Mucosa of descending colon (tissue), 3 donors: ENCODE data around the gene C1orf174. TPM values are rescaled to one million over a fixed set of nuclear protein-coding genes. Genes with fewer than 3 reads are reported as not detected.

ENCODE experiments used
- ATAC-seq: fragments of 200-7000 bp; cut with Tn5 transposase; one replicate; pipeline ENCODE4 v1.9.1; 2020; ENCODE audit warnings: mild to moderate bottlenecking, moderate library complexity
- DNase-seq, 3 donors: peaks; one replicate each; pipeline ENCODE4 v3.0.0-alpha.2; 2020
- H3K36me3 ChIP-seq: fragments of 200-600 bp; one replicate; pipeline ENCODE4 v1.8.0; 2021; ENCODE audit warnings: low read depth, mild to moderate bottlenecking
- H3K4me1 ChIP-seq: fragments of 200-600 bp; one replicate; pipeline ENCODE4 v1.8.0; 2021; ENCODE audit warnings: low read depth, mild to moderate bottlenecking
- H3K4me3 ChIP-seq: fragments of 200-600 bp; one replicate; pipeline ENCODE4 v1.8.0; 2021; ENCODE audit warnings: mild to moderate bottlenecking
- H3K9me3 ChIP-seq: fragments of 200-600 bp; one replicate; pipeline ENCODE4 v1.8.0; 2021; ENCODE audit warnings: mild to moderate bottlenecking
- CTCF ChIP-seq: fragments of 200-600 bp; IDR thresholded peaks from one replicate; pipeline ENCODE4 v1.8.0; 2022; ENCODE audit warnings: antibody characterized with exemption, mild to moderate bottlenecking
- intact Hi-C, 2 donors: fragments of 100-400 bp; cut with DNase I in 1 of 2; cut with micrococcal nuclease in 1 of 2; formaldehyde crosslinking; loops; one replicate each; pipeline versions ENCODE4 v1.11.0 to v1.11.1; 2022; cut with DNase I, micrococcal nuclease
- total RNA-seq, 3 donors: library from RNA; stranded (reverse); fragmentation: NEBNext Ultra II Directional in 2 of 3; extraction: Animal tissue kit (Norgen Biotek cat#: 25700) in 2 of 3; gene quantifications; one replicate each; pipeline versions ENCODE4 v1.2.1 to v1.2.4, GENCODE V29; 2021 to 2023
- donor health status: DM: no; HTN: no; CAD: no; lungs with moderate emphysema.
- donor health status: DM: no; HTN: no; CAD: no.
- donor health status: DM: no; HTN: yes; CAD: no.

Gene C1orf174
- total RNA-seq, 3 donors from 2014 or later, result 19.3 to 23.7 (median 21.8) TPM

DNA sequence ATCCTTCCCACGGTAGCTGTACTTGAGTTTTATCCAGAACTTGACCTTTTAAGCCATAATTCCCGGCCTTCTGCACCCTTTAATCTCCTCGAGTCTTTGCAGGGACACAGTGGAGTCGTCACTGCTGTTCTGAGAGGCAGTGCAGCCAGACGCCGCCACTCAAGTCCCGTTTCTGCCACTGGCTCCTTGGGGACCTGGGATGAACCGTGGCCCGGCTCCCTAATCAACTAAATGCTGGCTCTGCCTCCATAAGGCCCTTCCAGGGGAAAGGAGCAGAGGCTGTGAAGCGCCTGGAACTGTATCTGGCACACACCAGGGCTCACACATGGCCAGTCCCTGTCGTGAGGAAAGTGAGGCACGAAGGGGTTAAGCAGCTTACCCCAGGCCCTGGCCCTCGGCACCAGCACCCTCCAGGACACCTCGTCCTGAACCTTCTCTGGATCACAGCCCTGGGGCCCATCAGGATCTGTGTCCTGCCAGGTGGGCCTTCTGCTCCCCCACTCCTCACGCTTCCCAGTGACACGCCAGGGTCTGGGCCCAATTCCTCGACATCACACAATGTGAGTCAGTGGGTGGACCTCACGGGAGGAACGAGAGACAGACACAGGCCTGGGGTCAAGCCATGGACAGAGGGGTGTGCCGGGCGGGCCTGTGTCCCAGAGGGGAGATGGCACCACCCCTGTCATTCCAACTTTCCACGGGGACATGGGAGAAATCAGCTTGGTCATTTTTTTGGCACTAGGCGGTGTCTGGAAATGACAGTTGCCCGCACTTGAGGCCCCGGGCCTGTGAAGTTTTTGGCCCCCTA lies 23.5 kb upstream of the C1orf174 start:
- H3K4me1 ChIP-seq, result no peaks in the 10 kb centered on the region
- intact Hi-C loops, result no loop called here
- no peaks in the 10 kb centered on the region for H3K9me3 ChIP-seq
- no peaks in the 10 kb centered on the region for H3K36me3 ChIP-seq
- H3K4me3 ChIP-seq, result no peak overlapping the region
- DNase-seq (no peak), ATAC-seq (no peak)
- no peak for TF ChIP-seq CTCF

GRCh38 chr1:3922851-3923250 lies 22.8 kb upstream of the C1orf174 start:
- TF ChIP-seq CTCF, result no peak
- intact Hi-C loops, result no loop called here
- Histone ChIP-seq H3K4me3 (no peak overlapping the region), H3K4me1 (no peaks in the 10 kb centered on the region), H3K36me3 (no peaks in the 10 kb centered on the region), H3K9me3 (no peaks in the 10 kb centered on the region)
- DNase-seq (no peak), ATAC-seq (no peak)

GRCh38 chr1:3922201-3922725 lies 22.2 kb upstream of the C1orf174 start:
- H3K4me3 ChIP-seq, result no peak overlapping the region
- no peak for DNase-seq
- H3K36me3 ChIP-seq, result no peaks in the 10 kb centered on the region
- no peaks in the 10 kb centered on the region for H3K9me3 ChIP-seq
- no peak for TF ChIP-seq CTCF
- ATAC-seq, result peak; percentile 48
- intact Hi-C loops, result no loop called here
- no peaks in the 10 kb centered on the region for H3K4me1 ChIP-seq

DNA sequence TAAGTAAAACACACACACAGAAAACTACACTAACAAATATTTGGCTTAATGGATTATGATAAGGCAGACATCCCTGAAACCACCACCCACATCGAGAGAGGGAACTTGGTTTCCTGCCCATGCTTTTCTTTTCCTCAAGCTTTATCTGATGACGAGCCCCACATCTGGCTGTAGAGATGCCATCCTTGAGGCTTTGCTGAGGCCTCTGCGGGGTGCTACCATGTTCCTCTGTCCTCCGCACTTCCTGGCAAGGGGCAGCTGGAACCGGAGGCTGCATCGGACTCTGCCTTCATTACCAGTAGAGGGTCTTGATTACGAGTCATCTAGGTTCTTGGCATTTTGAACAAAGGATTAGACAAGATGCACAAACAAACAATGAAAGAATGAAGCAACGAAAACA lies 21.7 kb upstream of the C1orf174 start:
- H3K4me1 ChIP-seq, result no peaks in the 10 kb centered on the region
- H3K36me3 ChIP-seq, result no peaks in the 10 kb centered on the region
- no peak overlapping the region for H3K4me3 ChIP-seq
- TF ChIP-seq CTCF, result no peak
- intact Hi-C loops, result no loop called here
- DNase-seq (no peak), ATAC-seq (no peak)
- no peaks in the 10 kb centered on the region for H3K9me3 ChIP-seq

- H3K4me3 ChIP-seq, result no peak overlapping the region
- H3K36me3 ChIP-seq, result no peaks in the 10 kb centered on the region
- DNase-seq (no peak), ATAC-seq (no peak)
- intact Hi-C loops, result loop anchor here in 1 of 2 donors (10.0 kb wide), 1 partner anchor 1825 kb away; no protein-coding TSS in a partner anchor
- H3K4me1 ChIP-seq, result no peaks in the 10 kb centered on the region
- no peak for TF ChIP-seq CTCF
- no peaks in the 10 kb centered on the region for H3K9me3 ChIP-seq
These were observed 19.6 kb upstream of the C1orf174 start for GRCh38 chr1:3919706-3920105.
